ENCODE results near the gene NUDT12. TPM values are rescaled to one million over a fixed set of nuclear protein-coding genes. Genes with fewer than 3 reads are reported as not detected.
A peak's percentile ranks its signal among the peaks of the same experiment; 100 is the strongest.

The NUDT12 gene
- polyA plus RNA-seq = under 1 TPM in 2 of 3 donors, not detected in 1; 0.17 to 0.54 TPM

GRCh38 chr5:103562453-103563157 is at the start of gene NUDT12:
Gene NUDT12 (minus strand): TSS chr5:103562789. CDS start chr5:103560248, 2,541 bp downstream.
- Mint-ChIP-seq H3K27ac (peak within 1 kb of the TSS; percentile 30 to 76 (median 69)), H3K9me3 (no peaks in the 10 kb centered on the region), H3K27me3 (ENCODE audit: low read depth in 3 of 3) (peaks cover 0 to 6% (median 0%) of the 10 kb centered on the region in 3 donors), H3K4me1 (peaks cover 17 to 22% of the 10 kb centered on the region in 2 donors), H3K4me3 (peak within 1 kb of the TSS; percentile 84 to 91 (median 87)), H3K36me3 (no peaks in the 10 kb centered on the region)
- peak; percentile 25 to 48 (median 43) for DNase-seq

- H3K4me3 Mint-ChIP-seq = no peak overlapping the region
- no peaks in the 10 kb centered on the region for H3K4me1 Mint-ChIP-seq
- H3K27ac Mint-ChIP-seq = no peak overlapping the region
- H3K9me3 Mint-ChIP-seq = peaks cover 0 to 7% (median under 1%) of the 10 kb centered on the region in 6 donors
- H3K36me3 Mint-ChIP-seq = no peaks in the 10 kb centered on the region
- DNase-seq = no peak
- H3K27me3 Mint-ChIP-seq (ENCODE audit: low read depth in 3 of 3) = peaks cover 0 to 2% (median 2%) of the 10 kb centered on the region in 3 donors
Measured at GRCh38 chr5:103607346-103607745, 44.8 kb upstream of the NUDT12 start.

- H3K36me3 Mint-ChIP-seq = no peaks in the 10 kb centered on the region
- DNase-seq = no peak
- H3K27me3 Mint-ChIP-seq (ENCODE audit: low read depth in 3 of 3) = peaks cover 0 to 2% (median 2%) of the 10 kb centered on the region in 3 donors
- no peaks in the 10 kb centered on the region for H3K4me1 Mint-ChIP-seq
- no peak overlapping the region for H3K4me3 Mint-ChIP-seq
- H3K9me3 Mint-ChIP-seq = peaks cover 0 to 2% (median 0%) of the 10 kb centered on the region in 6 donors
- no peak overlapping the region for H3K27ac Mint-ChIP-seq
Measured at GRCh38 chr5:103605277-103605676, 42.7 kb upstream of the NUDT12 start.

GRCh38 chr5:103602438-103602837 is 39.8 kb upstream of the NUDT12 start:
- Mint-ChIP-seq H3K27ac (no peak overlapping the region), H3K36me3 (no peaks in the 10 kb centered on the region), H3K4me1 (no peaks in the 10 kb centered on the region), H3K27me3 (ENCODE audit: low read depth in 3 of 3) (peaks cover 2 to 4% (median 2%) of the 10 kb centered on the region in 3 donors), H3K4me3 (no peak overlapping the region), H3K9me3 (peaks cover 0 to 4% (median 0%) of the 10 kb centered on the region in 6 donors)
- no peak for DNase-seq

GRCh38 chr5:103601314-103601713 is 38.7 kb upstream of the NUDT12 start:
- no peak overlapping the region for H3K4me3 Mint-ChIP-seq
- H3K36me3 Mint-ChIP-seq = no peaks in the 10 kb centered on the region
- H3K4me1 Mint-ChIP-seq = no peaks in the 10 kb centered on the region
- no peak for DNase-seq
- H3K27me3 Mint-ChIP-seq (ENCODE audit: low read depth in 3 of 3) = peaks cover 2 to 4% (median 2%) of the 10 kb centered on the region in 3 donors
- H3K27ac Mint-ChIP-seq = no peak overlapping the region
- peaks cover 0 to 4% (median 0%) of the 10 kb centered on the region in 6 donors for H3K9me3 Mint-ChIP-seq

- no peak overlapping the region for H3K27ac Mint-ChIP-seq
- no peak for DNase-seq
- peaks cover 0 to 6% (median 2%) of the 10 kb centered on the region in 3 donors for H3K27me3 Mint-ChIP-seq (ENCODE audit: low read depth in 3 of 3)
- H3K36me3 Mint-ChIP-seq = no peaks in the 10 kb centered on the region
- peaks cover 0 to 2% (median 0%) of the 10 kb centered on the region in 6 donors for H3K9me3 Mint-ChIP-seq
- no peak overlapping the region for H3K4me3 Mint-ChIP-seq
- H3K4me1 Mint-ChIP-seq = no peaks in the 10 kb centered on the region
Measured at GRCh38 chr5:103600086-103600485, 37.5 kb upstream of the NUDT12 start.

- no peak overlapping the region for H3K4me3 Mint-ChIP-seq
Measured at GRCh38 chr5:103598997-103599566, 36.5 kb upstream of the NUDT12 start.

GRCh38 chr5:103590221-103590620 is 27.6 kb upstream of the NUDT12 start:
- H3K4me3 Mint-ChIP-seq = no peak overlapping the region
- no peaks in the 10 kb centered on the region for H3K36me3 Mint-ChIP-seq
- no peak for DNase-seq
- H3K27me3 Mint-ChIP-seq (ENCODE audit: low read depth in 3 of 3) = peaks cover 0 to 2% (median 2%) of the 10 kb centered on the region in 3 donors
- H3K9me3 Mint-ChIP-seq = peaks cover 0 to 5% (median 0%) of the 10 kb centered on the region in 6 donors
- no peaks in the 10 kb centered on the region for H3K4me1 Mint-ChIP-seq
- no peak overlapping the region for H3K27ac Mint-ChIP-seq

More at GRCh38 chr5:103598997-103599566, 36.5 kb upstream of the NUDT12 start:
- H3K9me3 Mint-ChIP-seq = peaks cover 0 to 5% (median 1%) of the 10 kb centered on the region in 6 donors
- no peak overlapping the region for H3K27ac Mint-ChIP-seq
- DNase-seq = no peak
- H3K36me3 Mint-ChIP-seq = no peaks in the 10 kb centered on the region
- no peaks in the 10 kb centered on the region for H3K4me1 Mint-ChIP-seq
- peaks cover 0 to 6% (median 4%) of the 10 kb centered on the region in 3 donors for H3K27me3 Mint-ChIP-seq (ENCODE audit: low read depth in 3 of 3)

GRCh38 chr5:103589776-103590175 is 27.2 kb upstream of the NUDT12 start:
- H3K27ac Mint-ChIP-seq = no peak overlapping the region
- no peak overlapping the region for H3K4me3 Mint-ChIP-seq
- peaks cover 0 to 2% (median 2%) of the 10 kb centered on the region in 3 donors for H3K27me3 Mint-ChIP-seq (ENCODE audit: low read depth in 3 of 3)
- H3K9me3 Mint-ChIP-seq = peaks cover 0 to 5% (median 0%) of the 10 kb centered on the region in 6 donors
- no peaks in the 10 kb centered on the region for H3K4me1 Mint-ChIP-seq
- no peaks in the 10 kb centered on the region for H3K36me3 Mint-ChIP-seq
- DNase-seq = no peak

- H3K9me3 Mint-ChIP-seq = peaks cover 0 to 4% (median 0%) of the 10 kb centered on the region in 6 donors
Measured at GRCh38 chr5:103589357-103589756, 26.8 kb upstream of the NUDT12 start.

GRCh38 chr5:103587185-103587748 is 24.7 kb upstream of the NUDT12 start:
- Mint-ChIP-seq H3K36me3 (no peaks in the 10 kb centered on the region), H3K9me3 (no peaks in the 10 kb centered on the region), H3K27me3 (ENCODE audit: low read depth in 3 of 3) (no peaks in the 10 kb centered on the region), H3K4me1 (no peaks in the 10 kb centered on the region), H3K27ac (no peak overlapping the region), H3K4me3 (no peak overlapping the region)
- no peak for DNase-seq

More at GRCh38 chr5:103589357-103589756, 26.8 kb upstream of the NUDT12 start:
- no peaks in the 10 kb centered on the region for H3K4me1 Mint-ChIP-seq
- no peak for DNase-seq
- peaks cover 0 to 2% (median 2%) of the 10 kb centered on the region in 3 donors for H3K27me3 Mint-ChIP-seq (ENCODE audit: low read depth in 3 of 3)
- no peak overlapping the region for H3K27ac Mint-ChIP-seq
- no peaks in the 10 kb centered on the region for H3K36me3 Mint-ChIP-seq
- no peak overlapping the region for H3K4me3 Mint-ChIP-seq

- no peaks in the 10 kb centered on the region for H3K9me3 Mint-ChIP-seq
- no peak overlapping the region for H3K4me3 Mint-ChIP-seq
- H3K27me3 Mint-ChIP-seq (ENCODE audit: low read depth in 3 of 3) = peaks cover 0 to 3% (median 0%) of the 10 kb centered on the region in 3 donors
- no peaks in the 10 kb centered on the region for H3K4me1 Mint-ChIP-seq
- no peaks in the 10 kb centered on the region for H3K36me3 Mint-ChIP-seq
- no peak overlapping the region for H3K27ac Mint-ChIP-seq
- no peak for DNase-seq
Measured at GRCh38 chr5:103582364-103582763, 19.8 kb upstream of the NUDT12 start.

- no peaks in the 10 kb centered on the region for H3K4me1 Mint-ChIP-seq
- H3K27me3 Mint-ChIP-seq (ENCODE audit: low read depth in 3 of 3) = no peaks in the 10 kb centered on the region
- no peaks in the 10 kb centered on the region for H3K36me3 Mint-ChIP-seq
- H3K4me3 Mint-ChIP-seq = no peak overlapping the region
- DNase-seq = no peak
- no peaks in the 10 kb centered on the region for H3K9me3 Mint-ChIP-seq
- no peak overlapping the region for H3K27ac Mint-ChIP-seq
Measured at GRCh38 chr5:103573411-103573810, 10.8 kb upstream of the NUDT12 start.

GRCh38 chr5:103572454-103572853 is 9.9 kb upstream of the NUDT12 start:
- no peak overlapping the region for H3K27ac Mint-ChIP-seq
- no peaks in the 10 kb centered on the region for H3K27me3 Mint-ChIP-seq (ENCODE audit: low read depth in 3 of 3)
- no peaks in the 10 kb centered on the region for H3K36me3 Mint-ChIP-seq
- no peaks in the 10 kb centered on the region for H3K4me1 Mint-ChIP-seq
- no peak overlapping the region for H3K4me3 Mint-ChIP-seq
- H3K9me3 Mint-ChIP-seq = no peaks in the 10 kb centered on the region
- DNase-seq = no peak

Data from immature natural killer cell (primary cell).